GM13976 (cell line): ENCODE data around the gene RAB40A.

ENCODE experiments used
- DNase-seq: peaks from one replicate; pipeline ENCODE4 v3.0.0; 2012; ENCODE audit warnings: low spot score
- CTCF ChIP-seq: IDR thresholded peaks from 2 replicates; pipeline ENCODE4 v1.5.1; 2012; ENCODE audit warnings: borderline replicate concordance, mild to moderate bottlenecking; ENCODE audit not compliant: insufficient read depth; ENCODE audit errors: extremely low read depth, missing control alignments, control extremely low read depth
- in situ Hi-C: fragments of 300-500 bp; cut with MboI; formaldehyde crosslinking; loops from one replicate; pipeline ENCODE4 v1.12.0; 2022; ENCODE audit warnings: low sequenced_read_pairs, mixed read lengths, inconsistent platforms; ENCODE audit not compliant: unreplicated experiment

RAB40A gene

GRCh38 chrX:103530545-103530944, 11.3 kb upstream of the RAB40A start:
- in situ Hi-C loops, result no loop called here
- TF ChIP-seq CTCF, result no peak
- DNase-seq, result no peak

GRCh38 chrX:103529550-103529949, 10.3 kb upstream of the RAB40A start:
- in situ Hi-C loops, result loop anchor here (10.0 kb wide), 1 partner anchor 285 kb away; no protein-coding TSS in a partner anchor
- DNase-seq, result no peak
- TF ChIP-seq CTCF, result no peak

GRCh38 chrX:103524747-103525146, 5.5 kb upstream of the RAB40A start:
- DNase-seq, result no peak
- TF ChIP-seq CTCF, result no peak
- in situ Hi-C loops, result loop anchor here (10.0 kb wide), 1 partner anchor 290 kb away; no protein-coding TSS in a partner anchor

- in situ Hi-C loops, result loop anchor here (10.0 kb wide), 1 partner anchor 291 kb away; no protein-coding TSS in a partner anchor
- no peak for TF ChIP-seq CTCF
- no peak for DNase-seq
Measured at GRCh38 chrX:103523605-103524004, 4.3 kb upstream of the RAB40A start.

DNA sequence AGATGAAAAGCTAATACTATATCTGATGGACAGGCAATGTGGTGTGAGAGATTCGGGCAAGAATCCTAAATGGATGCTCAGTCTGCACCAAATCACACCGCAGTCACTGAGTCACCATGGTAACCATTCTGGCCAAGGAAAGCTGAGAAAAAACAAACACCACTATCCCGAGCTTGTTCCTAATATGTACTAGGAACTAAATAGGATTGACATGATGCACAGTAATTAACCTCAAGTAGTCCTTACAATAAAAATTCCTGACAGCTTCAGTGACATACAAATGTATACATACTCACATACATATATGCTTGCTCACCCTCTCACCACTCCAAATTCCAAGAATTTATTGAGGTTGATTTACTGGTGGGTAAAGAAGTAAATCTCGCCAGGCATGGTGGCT, 1.1 kb upstream of the RAB40A start:
- no peak for DNase-seq
- no peak for TF ChIP-seq CTCF
- in situ Hi-C loops, result loop anchor here (10.0 kb wide), 1 partner anchor 294 kb away; no protein-coding TSS in a partner anchor

GRCh38 chrX:103518571-103518970, 718 bp downstream of the RAB40A start:
- in situ Hi-C loops, result no loop called here
- no peak for DNase-seq
- TF ChIP-seq CTCF, result no peak

GRCh38 chrX:103517246-103517645, 2.0 kb downstream of the RAB40A start:
- TF ChIP-seq CTCF, result no peak
- in situ Hi-C loops, result no loop called here
- no peak for DNase-seq
